Glomerular endothelial cell (primary cell): Measurements from ENCODE around the gene TRIM69. TPM values are rescaled to one million over a fixed set of nuclear protein-coding genes. Genes with fewer than 3 reads are reported as not detected.
"Not testable (repeated sequence)": the region's sequence is repeated elsewhere in the genome, so short reads cannot be mapped to it uniquely, and the experiment has no call there.

Source experiments
- DNase-seq: peaks from one replicate; pipeline ENCODE4 v3.0.0-alpha.2; 2011; ENCODE audit warnings: low read depth, low spot score; ENCODE audit errors: extremely low read depth
- total RNA-seq: library from RNA; depleted of rRNA; stranded (reverse); fragments of >200 nt; gene quantifications from 2 replicates; pipeline ENCODE4 v1.2.3, GENCODE V29; 2015

The TRIM69 gene, protein sequence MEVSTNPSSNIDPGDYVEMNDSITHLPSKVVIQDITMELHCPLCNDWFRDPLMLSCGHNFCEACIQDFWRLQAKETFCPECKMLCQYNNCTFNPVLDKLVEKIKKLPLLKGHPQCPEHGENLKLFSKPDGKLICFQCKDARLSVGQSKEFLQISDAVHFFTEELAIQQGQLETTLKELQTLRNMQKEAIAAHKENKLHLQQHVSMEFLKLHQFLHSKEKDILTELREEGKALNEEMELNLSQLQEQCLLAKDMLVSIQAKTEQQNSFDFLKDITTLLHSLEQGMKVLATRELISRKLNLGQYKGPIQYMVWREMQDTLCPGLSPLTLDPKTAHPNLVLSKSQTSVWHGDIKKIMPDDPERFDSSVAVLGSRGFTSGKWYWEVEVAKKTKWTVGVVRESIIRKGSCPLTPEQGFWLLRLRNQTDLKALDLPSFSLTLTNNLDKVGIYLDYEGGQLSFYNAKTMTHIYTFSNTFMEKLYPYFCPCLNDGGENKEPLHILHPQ
- total RNA-seq = 8.1 and 12.0 TPM in 2 replicates

DNA sequence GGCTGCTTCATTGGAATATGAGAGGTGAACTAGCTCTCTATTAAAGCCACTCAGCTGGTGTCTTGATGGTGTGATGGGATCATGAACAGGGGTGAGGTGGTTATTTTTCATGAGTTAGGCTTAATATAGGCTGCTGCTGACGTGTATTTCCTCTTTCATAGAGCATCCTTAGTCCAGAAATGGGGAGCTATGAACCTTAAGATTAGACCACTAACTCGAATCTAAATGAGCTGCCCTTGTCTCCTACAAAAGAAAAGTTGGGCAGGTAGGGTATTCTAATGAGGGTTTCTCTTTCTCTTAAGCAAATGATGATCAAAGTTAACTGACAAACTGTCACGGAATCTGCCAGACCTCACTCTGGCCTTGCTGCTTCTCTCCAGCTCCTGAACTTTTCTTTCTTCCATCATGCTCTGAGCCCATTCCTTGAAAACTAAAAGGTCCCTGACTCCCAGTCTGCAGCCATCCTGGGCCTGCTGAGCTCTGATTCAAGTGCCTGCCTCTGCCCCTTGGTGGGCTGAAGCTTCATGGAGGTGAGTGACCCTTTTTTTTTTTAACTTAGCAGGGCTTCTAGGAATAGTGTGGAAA is at the start of gene TRIM69:
Gene TRIM69 (plus strand): TSS at position 348 of the 585 bp plus-strand sequence. CDS start 177 bp downstream, at position 525.
- no peak for DNase-seq

DNA sequence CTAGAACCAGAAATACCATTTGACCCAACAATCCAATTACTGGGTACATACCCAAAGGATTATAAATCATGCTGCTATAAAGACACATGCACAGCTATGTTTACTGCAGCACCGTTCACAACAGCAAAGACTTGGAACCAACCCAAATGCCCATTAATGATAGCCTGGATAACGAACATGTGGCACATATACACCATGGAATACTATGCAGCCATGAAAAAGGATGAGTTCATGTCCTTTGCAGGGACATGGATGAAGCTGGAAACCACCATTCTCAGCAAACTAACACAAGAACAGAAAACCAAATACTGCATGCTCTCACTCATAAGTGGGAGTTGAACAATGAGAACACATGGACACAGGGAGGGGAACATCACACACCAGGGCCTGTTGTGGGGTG is 47.0 kb upstream of the TRIM69 start:
- not testable (repeated sequence) for DNase-seq

DNA sequence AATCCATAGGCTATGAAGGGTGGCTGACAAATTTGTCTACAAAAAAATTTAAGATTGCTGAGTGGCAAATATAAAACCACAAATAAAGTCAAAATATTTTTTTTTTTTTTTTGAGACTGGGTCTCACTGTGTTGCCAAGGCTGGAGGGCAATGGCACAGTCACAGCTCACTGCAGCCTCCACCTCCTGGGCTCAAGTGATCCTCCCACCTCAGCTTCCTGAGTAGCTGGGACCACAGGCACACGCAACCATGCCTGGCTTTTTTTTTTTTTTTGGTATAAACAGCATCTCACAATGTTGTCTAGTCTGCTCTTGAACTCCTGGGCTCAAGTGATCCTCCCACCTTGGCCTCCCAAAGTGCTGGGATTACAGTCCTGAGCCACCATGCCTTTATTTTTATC is 46.1 kb upstream of the TRIM69 start:
- not testable (repeated sequence) for DNase-seq

- no peak for DNase-seq
Observed at GRCh38 chr15:44692659-44693058, 43.7 kb upstream of the TRIM69 start.

GRCh38 chr15:44694416-44694815 is 41.9 kb upstream of the TRIM69 start:
- no peak for DNase-seq

DNA sequence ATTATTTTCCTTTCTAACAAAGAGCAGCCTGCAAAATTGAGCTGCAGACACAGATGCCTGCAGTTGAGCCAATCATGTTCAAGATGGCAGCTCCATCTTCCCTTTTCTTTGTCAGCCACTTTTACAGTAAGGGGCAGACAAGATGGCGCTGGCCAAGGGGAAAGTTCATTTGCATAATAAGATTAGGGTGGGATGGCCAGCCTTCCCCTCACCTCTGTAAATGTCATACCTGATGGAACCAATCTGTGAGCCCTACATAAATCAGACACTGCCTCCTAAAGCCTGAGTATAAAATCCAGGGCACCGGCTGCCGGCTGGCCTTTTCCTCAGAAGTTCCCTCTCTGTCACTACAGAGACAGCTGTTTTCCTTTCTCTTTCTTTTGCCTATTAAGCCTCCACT is 41.0 kb upstream of the TRIM69 start:
- no peak for DNase-seq

- no peak for DNase-seq
Observed at GRCh38 chr15:44697014-44697413, 39.3 kb upstream of the TRIM69 start.

- DNase-seq = no peak
Observed at GRCh38 chr15:44698641-44699040, 37.7 kb upstream of the TRIM69 start.

DNA sequence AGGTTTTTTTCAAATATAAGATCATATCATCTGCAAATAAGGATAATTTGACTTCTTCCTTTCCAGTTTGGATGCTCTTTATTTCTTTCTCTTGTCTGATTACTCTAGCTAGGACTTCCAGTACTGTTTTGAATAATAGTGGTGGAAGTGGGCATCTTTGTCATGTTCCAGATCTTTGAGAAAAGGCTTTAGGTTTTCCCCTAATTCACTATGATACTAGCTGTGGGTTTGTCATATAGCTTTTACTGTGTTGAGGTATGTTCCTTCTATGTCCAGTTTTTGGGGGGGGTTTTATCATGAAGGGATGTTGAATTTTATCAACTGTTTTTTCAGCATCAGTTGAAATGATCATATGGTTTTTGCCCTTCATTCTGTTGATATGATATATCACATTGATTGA is 35.7 kb upstream of the TRIM69 start:
- DNase-seq = not testable (repeated sequence)

DNA sequence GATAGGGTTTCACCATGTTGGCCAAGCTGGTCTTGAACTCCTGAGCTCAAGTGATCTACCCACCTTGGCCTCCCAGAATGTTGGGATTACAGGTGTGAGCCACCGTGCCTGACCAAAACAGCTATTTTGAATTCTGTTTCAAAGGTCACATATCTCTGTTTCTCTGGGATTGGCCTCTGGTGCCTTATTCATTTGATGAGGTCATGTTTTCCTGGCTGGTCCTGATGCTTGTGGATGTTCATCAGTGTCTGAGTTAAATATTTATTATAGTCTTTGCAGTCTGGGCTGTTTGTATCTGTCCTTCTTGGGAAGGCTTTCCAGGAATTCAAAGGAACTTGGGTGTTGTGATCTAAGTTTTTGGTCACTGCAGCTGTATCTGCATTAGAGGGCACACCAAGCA is 30.3 kb upstream of the TRIM69 start:
- no peak for DNase-seq

DNA sequence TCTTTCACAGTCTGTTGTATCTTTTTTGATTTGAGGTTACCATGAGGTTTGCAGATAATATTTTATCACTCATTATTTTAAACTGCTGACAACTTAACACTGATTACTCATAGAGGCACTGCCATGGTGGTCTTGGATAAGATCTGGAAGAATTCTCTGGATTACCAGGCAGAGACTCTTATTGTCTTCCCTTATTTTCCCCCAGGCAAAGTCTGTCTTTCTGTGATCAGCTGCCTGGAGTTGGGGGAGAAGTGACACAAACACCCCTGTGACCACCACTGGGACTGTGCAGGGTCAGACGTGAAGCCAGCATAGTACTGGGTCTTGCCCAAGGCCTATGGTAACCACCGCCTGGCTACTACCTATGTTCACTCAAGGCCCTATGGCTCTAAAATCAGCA is 29.9 kb upstream of the TRIM69 start:
- DNase-seq = no peak

DNA sequence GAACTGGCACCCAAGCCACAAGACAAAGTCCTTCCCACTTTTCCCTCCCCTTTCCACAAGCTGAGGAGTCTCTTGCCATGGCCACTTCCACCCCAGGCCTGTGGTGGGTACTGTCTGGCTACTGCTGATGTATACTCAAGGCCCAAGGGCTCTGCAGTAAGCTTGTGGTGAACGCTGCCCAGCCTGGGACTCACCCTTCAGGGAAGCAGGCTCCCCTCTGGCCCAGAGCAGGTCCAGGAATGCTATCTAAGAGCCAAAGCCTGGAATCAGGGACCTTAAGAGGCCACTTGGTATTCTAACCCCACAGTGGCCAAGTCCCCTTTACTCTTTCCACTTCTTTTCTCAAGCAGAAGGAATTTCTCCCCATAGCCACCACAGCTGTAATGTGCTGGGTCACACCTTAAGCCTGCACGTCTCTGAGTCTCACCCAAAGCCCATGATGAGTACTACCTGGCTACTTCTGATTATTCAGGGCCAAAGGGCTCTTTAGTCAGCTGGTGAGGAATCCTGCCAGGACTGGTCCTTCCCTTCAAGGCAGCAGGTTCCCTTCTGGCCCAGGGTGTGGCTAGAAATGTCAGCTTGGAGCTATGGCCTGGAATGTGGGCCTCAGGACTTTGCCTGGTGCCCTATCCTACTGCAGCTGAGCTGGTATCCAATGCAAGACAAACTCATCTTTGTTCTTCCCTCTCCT is 29.2 kb upstream of the TRIM69 start:
- no peak for DNase-seq

DNA sequence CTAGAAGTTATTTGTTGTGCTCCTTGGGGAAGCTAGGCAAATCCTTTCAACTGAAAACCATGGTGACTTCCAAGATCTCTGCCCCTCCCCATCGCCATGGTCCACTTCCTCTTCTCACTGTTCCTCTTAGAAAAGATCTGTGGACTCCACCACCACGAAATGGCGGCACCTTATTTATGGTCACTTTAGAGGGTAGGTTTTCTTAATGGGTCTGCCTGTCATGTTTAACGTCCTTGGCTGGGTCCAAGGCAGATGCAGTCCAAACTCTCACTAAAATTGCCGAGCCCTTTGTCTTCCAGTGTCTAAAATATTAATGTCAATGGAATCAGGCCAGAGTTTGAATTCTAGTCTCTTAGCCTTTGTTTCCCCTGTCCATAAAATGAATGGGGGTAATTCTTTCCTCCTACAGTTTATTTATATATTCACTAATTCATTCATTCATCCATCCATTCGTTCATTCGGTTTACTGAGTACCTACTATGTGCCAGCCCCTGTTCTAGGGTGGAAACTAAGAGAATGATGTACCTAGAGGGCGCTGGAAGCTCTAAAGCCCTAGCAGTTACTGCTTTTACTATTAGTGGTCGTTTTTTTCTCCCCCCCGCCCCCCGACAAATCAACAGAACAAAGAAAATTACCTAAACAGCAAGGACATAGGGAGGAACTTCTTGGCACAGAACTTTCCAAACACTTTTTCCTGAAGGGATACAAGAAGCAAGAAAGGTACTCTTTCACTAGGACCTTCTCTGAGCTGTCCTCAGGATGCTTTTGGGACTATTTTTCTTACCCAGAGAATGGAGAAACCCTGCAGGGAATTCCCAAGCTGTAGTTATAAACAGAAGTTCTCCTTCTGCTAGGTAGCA is 25.9 kb upstream of the TRIM69 start:
- no peak for DNase-seq

DNA sequence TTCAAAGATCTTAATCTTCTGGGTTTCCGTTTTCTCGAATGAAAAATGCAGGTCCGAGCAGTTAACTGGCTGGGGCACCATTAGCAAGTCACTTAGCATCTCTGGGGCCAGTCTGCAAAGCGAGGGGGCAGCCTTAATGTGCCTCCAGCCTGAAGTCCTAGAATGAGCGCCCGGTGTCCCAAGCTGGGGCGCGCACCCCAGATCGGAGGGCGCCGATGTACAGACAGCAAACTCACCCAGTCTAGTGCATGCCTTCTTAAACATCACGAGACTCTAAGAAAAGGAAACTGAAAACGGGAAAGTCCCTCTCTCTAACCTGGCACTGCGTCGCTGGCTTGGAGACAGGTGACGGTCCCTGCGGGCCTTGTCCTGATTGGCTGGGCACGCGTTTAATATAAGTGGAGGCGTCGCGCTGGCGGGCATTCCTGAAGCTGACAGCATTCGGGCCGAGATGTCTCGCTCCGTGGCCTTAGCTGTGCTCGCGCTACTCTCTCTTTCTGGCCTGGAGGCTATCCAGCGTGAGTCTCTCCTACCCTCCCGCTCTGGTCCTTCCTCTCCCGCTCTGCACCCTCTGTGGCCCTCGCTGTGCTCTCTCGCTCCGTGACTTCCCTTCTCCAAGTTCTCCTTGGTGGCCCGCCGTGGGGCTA is 25.1 kb upstream of the TRIM69 start, which contains the start of the genes B2M and PATL2:
Gene B2M (plus strand): TSS at position 422 of the 647 bp plus-strand sequence. CDS start 30 bp downstream, at position 452.
Gene PATL2 (minus strand): TSS at position 228 of the 647 bp plus-strand sequence. CDS start 34,833 bp downstream, outside the sequence.
- peak; percentile 93 for DNase-seq

DNA sequence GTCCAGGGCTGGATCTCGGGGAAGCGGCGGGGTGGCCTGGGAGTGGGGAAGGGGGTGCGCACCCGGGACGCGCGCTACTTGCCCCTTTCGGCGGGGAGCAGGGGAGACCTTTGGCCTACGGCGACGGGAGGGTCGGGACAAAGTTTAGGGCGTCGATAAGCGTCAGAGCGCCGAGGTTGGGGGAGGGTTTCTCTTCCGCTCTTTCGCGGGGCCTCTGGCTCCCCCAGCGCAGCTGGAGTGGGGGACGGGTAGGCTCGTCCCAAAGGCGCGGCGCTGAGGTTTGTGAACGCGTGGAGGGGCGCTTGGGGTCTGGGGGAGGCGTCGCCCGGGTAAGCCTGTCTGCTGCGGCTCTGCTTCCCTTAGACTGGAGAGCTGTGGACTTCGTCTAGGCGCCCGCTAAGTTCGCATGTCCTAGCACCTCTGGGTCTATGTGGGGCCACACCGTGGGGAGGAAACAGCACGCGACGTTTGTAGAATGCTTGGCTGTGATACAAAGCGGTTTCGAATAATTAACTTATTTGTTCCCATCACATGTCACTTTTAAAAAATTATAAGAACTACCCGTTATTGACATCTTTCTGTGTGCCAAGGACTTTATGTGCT is 24.5 kb upstream of the TRIM69 start:
- DNase-seq = no peak

DNA sequence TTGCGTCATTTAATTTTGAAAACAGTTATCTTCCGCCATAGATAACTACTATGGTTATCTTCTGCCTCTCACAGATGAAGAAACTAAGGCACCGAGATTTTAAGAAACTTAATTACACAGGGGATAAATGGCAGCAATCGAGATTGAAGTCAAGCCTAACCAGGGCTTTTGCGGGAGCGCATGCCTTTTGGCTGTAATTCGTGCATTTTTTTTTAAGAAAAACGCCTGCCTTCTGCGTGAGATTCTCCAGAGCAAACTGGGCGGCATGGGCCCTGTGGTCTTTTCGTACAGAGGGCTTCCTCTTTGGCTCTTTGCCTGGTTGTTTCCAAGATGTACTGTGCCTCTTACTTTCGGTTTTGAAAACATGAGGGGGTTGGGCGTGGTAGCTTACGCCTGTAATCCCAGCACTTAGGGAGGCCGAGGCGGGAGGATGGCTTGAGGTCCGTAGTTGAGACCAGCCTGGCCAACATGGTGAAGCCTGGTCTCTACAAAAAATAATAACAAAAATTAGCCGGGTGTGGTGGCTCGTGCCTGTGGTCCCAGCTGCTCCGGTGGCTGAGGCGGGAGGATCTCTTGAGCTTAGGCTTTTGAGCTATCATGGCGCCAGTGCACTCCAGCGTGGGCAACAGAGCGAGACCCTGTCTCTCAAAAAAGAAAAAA is 23.9 kb upstream of the TRIM69 start:
- peak; percentile 41 for DNase-seq

GRCh38 chr15:44713006-44713966 is 23.0 kb upstream of the TRIM69 start:
- DNase-seq = no peak
